Trophoblast cell (in vitro differentiated cells and primary cell): Measurements from ENCODE around the gene NMNAT2.

ENCODE experiments used
- DNase-seq, 2 donors: peaks; one replicate each; pipeline ENCODE4 v3.0.0-alpha.2; 2016
- H2AFZ ChIP-seq: 2 replicates; pipeline ENCODE4 v1.6.1; 2013; ENCODE audit warnings: low read length, moderate library complexity, mild to moderate bottlenecking; ENCODE audit not compliant: insufficient read depth, poor library complexity
- H2AK5ac ChIP-seq: 2 replicates; pipeline ENCODE4 v1.6.1; 2013; ENCODE audit warnings: mild to moderate bottlenecking, low read length
- H2BK120ac ChIP-seq: 2 replicates; pipeline ENCODE4 v1.6.1; 2013; ENCODE audit warnings: low read length, mild to moderate bottlenecking, moderate library complexity; ENCODE audit not compliant: insufficient read depth, poor library complexity
- H2BK12ac ChIP-seq: 2 replicates; pipeline ENCODE4 v1.6.1; 2013; ENCODE audit warnings: mild to moderate bottlenecking, low read length, moderate library complexity
- H2BK5ac ChIP-seq: 2 replicates; pipeline ENCODE4 v1.6.1; 2013; ENCODE audit warnings: low read length, low read depth, moderate library complexity, mild to moderate bottlenecking; ENCODE audit not compliant: poor library complexity
- H3K14ac ChIP-seq: 2 replicates; pipeline ENCODE4 v1.6.1; 2013; ENCODE audit warnings: mild to moderate bottlenecking, low read length
- H3K18ac ChIP-seq: 2 replicates; pipeline ENCODE4 v1.6.1; 2013; ENCODE audit warnings: mild to moderate bottlenecking, low read length
- H3K23ac ChIP-seq: 2 replicates; pipeline ENCODE4 v1.6.1; 2013; ENCODE audit warnings: low read length
- H3K27ac ChIP-seq: 2 replicates; pipeline ENCODE4 v1.5.1; 2013; ENCODE audit warnings: low read depth, mild to moderate bottlenecking, inconsistent platforms, low read length, moderate library complexity
- H3K27me3 ChIP-seq: 2 replicates; pipeline ENCODE4 v1.6.1; 2013; ENCODE audit warnings: inconsistent platforms, mild to moderate bottlenecking, low read length, moderate library complexity; ENCODE audit not compliant: insufficient read depth
- H3K36me3 ChIP-seq, 2 experiments: 1 replicate in 1 of 2; 2 replicates in 1 of 2; pipeline ENCODE4 v1.6.1; 2013; ENCODE audit warnings: low read length in 2 of 2, mild to moderate bottlenecking in 2 of 2, moderate library complexity in 1 of 2; ENCODE audit not compliant: insufficient read depth in 2 of 2, control insufficient read depth in 1 of 2
- H3K4ac ChIP-seq: 2 replicates; pipeline ENCODE4 v1.6.1; 2013; ENCODE audit warnings: low read depth, mild to moderate bottlenecking, low read length, moderate library complexity
- H3K4me1 ChIP-seq, 2 experiments: 1 replicate in 1 of 2; 2 replicates in 1 of 2; pipeline ENCODE4 v1.6.1; 2013; ENCODE audit warnings: low read length in 2 of 2, mild to moderate bottlenecking in 2 of 2, moderate library complexity in 1 of 2; ENCODE audit not compliant: insufficient read depth in 2 of 2, control insufficient read depth in 1 of 2
- H3K4me2 ChIP-seq: 2 replicates; pipeline ENCODE4 v1.6.1; 2013; ENCODE audit warnings: inconsistent platforms, mild to moderate bottlenecking, low read length, moderate library complexity
- H3K4me3 ChIP-seq: 2 replicates; pipeline ENCODE4 v1.5.1; 2013; ENCODE audit warnings: mild to moderate bottlenecking, low read depth, low read length, inconsistent platforms
- H3K79me1 ChIP-seq: one replicate; pipeline ENCODE4 v1.6.1; 2013; ENCODE audit warnings: low read length
- H3K79me2 ChIP-seq: 2 replicates; pipeline ENCODE4 v1.6.1; 2013; ENCODE audit warnings: low read length, mild to moderate bottlenecking; ENCODE audit not compliant: control insufficient read depth, insufficient read depth, poor library complexity
- H3K9ac ChIP-seq: 2 replicates; pipeline ENCODE4 v1.6.1; 2013; ENCODE audit warnings: mild to moderate bottlenecking, low read length
- H3K9me3 ChIP-seq: 2 replicates; pipeline ENCODE4 v1.6.1; 2013; ENCODE audit warnings: low read depth, mild to moderate bottlenecking, control low read depth, inconsistent platforms, low read length; ENCODE audit not compliant: insufficient read depth
- H4K12ac ChIP-seq: 2 replicates; pipeline ENCODE4 v1.6.1; 2013; ENCODE audit warnings: low read depth, mild to moderate bottlenecking, low read length, moderate library complexity
- H4K8ac ChIP-seq: 2 replicates; pipeline ENCODE4 v1.6.1; 2013; ENCODE audit warnings: low read depth, mild to moderate bottlenecking, low read length, moderate library complexity
- H4K91ac ChIP-seq: one replicate; pipeline ENCODE4 v1.6.1; 2013; ENCODE audit warnings: low read depth, mild to moderate bottlenecking, low read length, moderate library complexity
- WGBS: extraction: QIAGEN DNeasy Blood & Tissue Kit; methylation state at CpG from one replicate; pipeline ENCODE4 v1.1.7; 2013; ENCODE audit warnings: missing lambda C conversion rate; ENCODE audit not compliant: insufficient read length, insufficient coverage; ENCODE audit errors: extremely low coverage; 5-methylcytosine and 5-hydroxymethylcytosine counted together

The NMNAT2 gene

DNA sequence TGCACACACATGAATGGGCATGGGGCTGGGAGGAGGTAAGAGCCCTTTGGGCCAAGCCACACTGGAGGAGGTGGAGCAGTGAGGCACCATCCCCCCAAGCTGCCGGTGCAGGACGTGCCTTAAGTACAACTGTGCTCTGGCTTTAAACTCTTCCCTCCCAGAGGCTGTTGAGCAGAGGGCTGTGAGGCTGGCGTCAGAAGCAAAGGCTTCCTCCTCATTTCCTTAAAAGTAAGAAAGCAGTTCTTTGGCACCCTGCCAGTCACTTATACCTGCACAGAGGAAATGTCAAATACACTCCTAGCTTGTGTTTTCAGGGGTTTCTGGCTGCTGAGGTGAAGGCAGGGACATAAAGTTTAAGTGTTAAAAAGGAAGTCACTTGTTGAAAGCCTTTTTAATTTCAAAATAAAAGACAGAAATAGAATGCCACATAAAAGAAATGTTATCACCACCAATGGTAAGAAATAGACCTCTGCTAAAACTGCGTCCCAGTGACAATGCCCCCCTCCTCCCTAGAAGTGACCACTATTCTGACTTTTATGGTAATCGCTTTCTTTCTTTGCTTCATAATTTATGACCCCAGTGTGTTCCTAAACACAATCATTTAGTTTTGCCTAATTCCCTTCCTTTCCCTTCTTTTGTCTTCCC lies 199.1 kb downstream of the NMNAT2 start:
- WGBS = no CpG with 5 or more reads among the region's 5 CpGs

DNA sequence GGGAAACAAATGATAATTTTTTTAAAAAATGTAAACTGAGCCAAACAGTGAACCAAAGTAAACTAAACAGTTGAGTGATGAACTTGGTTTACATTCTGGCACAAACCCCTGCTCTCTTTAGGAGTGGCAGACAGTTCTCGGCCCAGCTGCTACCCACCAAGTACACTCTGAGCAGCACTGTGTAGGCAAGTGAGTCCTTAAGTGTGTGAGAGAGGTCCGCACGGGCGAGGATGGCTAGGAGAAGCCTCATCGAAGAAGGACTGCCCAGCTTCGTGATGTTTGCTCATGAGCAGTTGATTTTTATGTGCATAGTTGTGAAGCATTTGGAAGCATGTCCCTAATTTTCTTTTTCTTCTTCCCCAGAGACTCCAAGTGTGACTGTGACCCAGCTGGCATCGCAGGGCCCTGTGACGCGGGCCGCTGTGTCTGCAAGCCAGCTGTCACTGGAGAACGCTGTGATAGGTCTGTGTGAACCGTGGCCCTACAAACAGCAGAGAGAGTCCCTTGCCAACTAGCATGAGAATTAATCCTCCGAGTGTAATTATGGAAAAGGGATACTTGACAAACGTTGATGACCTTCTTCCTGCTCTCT lies 200.1 kb downstream of the NMNAT2 start:
- Histone ChIP-seq H3K18ac (no peak overlapping the region), H3K27ac (no peak overlapping the region), H3K36me3 (peaks cover 2 to 8% of the 10 kb centered on the region in 2 experiments), H3K4ac (no peak overlapping the region), H3K27me3 (no peaks in the 10 kb centered on the region), H4K8ac (no peak overlapping the region), H4K12ac (no peak overlapping the region), H3K14ac (no peak overlapping the region), H3K79me1 (no peaks in the 10 kb centered on the region), H3K4me1 (peaks cover 0 to 6% of the 10 kb centered on the region in 2 experiments), H3K9ac (no peak overlapping the region), H3K23ac (no peak overlapping the region), H2BK120ac (no peak overlapping the region), H3K4me3 (no peak overlapping the region), H2BK12ac (no peak overlapping the region), H4K91ac (no peak overlapping the region), H2AK5ac (no peak overlapping the region), H3K4me2 (no peak overlapping the region), H2AFZ (no peak overlapping the region), H3K9me3 (no peaks in the 10 kb centered on the region), H3K79me2 (no peaks in the 10 kb centered on the region), H2BK5ac (no peak overlapping the region)
- no peak for DNase-seq
- WGBS = no CpG with 5 or more reads among the region's 14 CpGs

More for the DNA sequence above, 199.1 kb downstream of the NMNAT2 start:
- H3K4me3 ChIP-seq = no peak overlapping the region
- no peaks in the 10 kb centered on the region for H3K79me2 ChIP-seq
- no peak overlapping the region for H2BK12ac ChIP-seq
- H3K4me1 ChIP-seq = peaks cover 2 to 7% of the 10 kb centered on the region in 2 experiments
- H3K27me3 ChIP-seq = no peaks in the 10 kb centered on the region
- H3K4ac ChIP-seq = no peak overlapping the region
- no peak overlapping the region for H4K12ac ChIP-seq
- H4K91ac ChIP-seq = no peak overlapping the region
- H2AK5ac ChIP-seq = no peak overlapping the region
- H3K4me2 ChIP-seq = no peak overlapping the region
- H3K27ac ChIP-seq = no peak overlapping the region
- no peak for DNase-seq
- H3K23ac ChIP-seq = no peak overlapping the region
- no peak overlapping the region for H3K14ac ChIP-seq
- H3K18ac ChIP-seq = no peak overlapping the region
- no peak overlapping the region for H2BK5ac ChIP-seq
- no peak overlapping the region for H3K9ac ChIP-seq
- peaks cover 2 to 8% of the 10 kb centered on the region in 2 experiments for H3K36me3 ChIP-seq
- H3K9me3 ChIP-seq = no peaks in the 10 kb centered on the region
- no peaks in the 10 kb centered on the region for H3K79me1 ChIP-seq
- H2AFZ ChIP-seq = no peak overlapping the region
- no peak overlapping the region for H2BK120ac ChIP-seq
- no peak overlapping the region for H4K8ac ChIP-seq

DNA sequence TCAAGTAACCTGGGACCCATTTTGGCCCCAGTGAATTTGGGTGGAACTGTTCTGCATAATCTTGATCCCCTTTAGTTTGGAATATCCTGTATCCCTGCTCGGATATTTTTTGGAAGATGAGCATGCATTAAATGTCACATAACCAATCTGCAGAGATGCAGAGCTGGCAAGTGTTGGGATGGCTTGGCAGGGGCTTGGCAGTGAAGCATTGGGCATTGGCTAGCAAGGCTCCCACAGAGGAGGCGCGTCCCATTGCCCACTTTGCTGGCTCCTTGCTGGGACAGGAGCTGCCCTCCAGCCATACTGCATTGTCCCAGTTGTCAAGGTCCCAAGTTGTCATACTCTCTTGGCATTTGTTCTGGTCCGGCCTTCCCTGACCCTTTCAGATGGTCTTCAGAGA lies 202.2 kb downstream of the NMNAT2 start:
- Histone ChIP-seq H3K18ac (no peak overlapping the region), H3K36me3 (peaks cover 2 to 8% of the 10 kb centered on the region in 2 experiments), H3K27me3 (no peaks in the 10 kb centered on the region), H3K23ac (no peak overlapping the region), H3K4me3 (no peak overlapping the region), H3K79me2 (no peaks in the 10 kb centered on the region), H3K4me1 (peaks cover 0 to 4% of the 10 kb centered on the region in 2 experiments), H2AFZ (no peak overlapping the region), H3K4ac (no peak overlapping the region), H3K27ac (no peak overlapping the region), H2BK12ac (no peak overlapping the region), H3K4me2 (no peak overlapping the region), H2BK5ac (no peak overlapping the region), H2AK5ac (no peak overlapping the region), H3K14ac (no peak overlapping the region), H4K91ac (no peak overlapping the region), H3K79me1 (no peaks in the 10 kb centered on the region), H4K12ac (no peak overlapping the region), H3K9me3 (no peaks in the 10 kb centered on the region), H4K8ac (no peak overlapping the region), H2BK120ac (no peak overlapping the region), H3K9ac (no peak overlapping the region)
- no CpG with 5 or more reads among the region's 4 CpGs for WGBS
- no peak for DNase-seq

DNA sequence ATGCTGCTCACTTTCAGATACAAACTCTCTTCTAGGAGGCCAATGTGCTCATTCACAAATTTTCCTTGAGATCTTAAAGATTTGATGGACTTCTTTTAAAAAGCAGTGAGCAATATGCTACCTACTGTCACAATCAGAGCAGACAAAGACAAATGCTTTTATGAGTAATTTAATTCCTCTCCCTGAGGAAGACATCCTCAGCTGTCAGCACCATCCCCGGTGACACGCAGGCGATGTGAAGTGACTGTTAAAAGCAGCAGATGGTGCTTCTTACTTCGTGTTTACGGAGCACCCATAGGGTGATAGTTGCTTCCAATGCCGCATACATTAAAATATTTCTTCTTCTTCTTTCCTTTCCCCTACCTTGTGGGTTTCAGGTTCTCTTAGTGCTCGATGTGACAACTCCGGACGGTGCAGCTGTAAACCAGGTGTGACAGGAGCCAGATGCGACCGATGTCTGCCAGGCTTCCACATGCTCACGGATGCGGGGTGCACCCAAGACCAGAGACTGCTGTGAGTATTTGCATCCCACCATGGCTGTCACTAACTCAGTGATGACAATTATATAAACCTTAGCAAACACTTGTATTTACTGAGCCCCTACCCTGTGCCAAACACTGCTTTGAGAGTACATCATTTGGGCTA lies 203.0 kb downstream of the NMNAT2 start:
- H3K27me3 ChIP-seq = no peaks in the 10 kb centered on the region
- H3K9ac ChIP-seq = no peak overlapping the region
- DNase-seq = no peak

More for the DNA sequence above, 203.0 kb downstream of the NMNAT2 start:
- Histone ChIP-seq H3K79me2 (no peaks in the 10 kb centered on the region), H2BK120ac (no peak overlapping the region), H3K79me1 (no peaks in the 10 kb centered on the region), H2AFZ (no peak overlapping the region), H4K12ac (no peak overlapping the region), H3K14ac (no peak overlapping the region), H4K8ac (no peak overlapping the region), H3K4me1 (peaks cover 0 to 4% of the 10 kb centered on the region in 2 experiments), H2AK5ac (no peak overlapping the region), H3K36me3 (peaks cover 2 to 8% of the 10 kb centered on the region in 2 experiments), H3K23ac (no peak overlapping the region), H2BK12ac (no peak overlapping the region), H3K27ac (no peak overlapping the region), H4K91ac (no peak overlapping the region), H3K4me3 (no peak overlapping the region), H3K18ac (no peak overlapping the region), H3K4ac (no peak overlapping the region), H2BK5ac (no peak overlapping the region), H3K9me3 (no peaks in the 10 kb centered on the region), H3K4me2 (no peak overlapping the region)
- no CpG with 5 or more reads among the region's 13 CpGs for WGBS
